Raji (cell line): Measurements from ENCODE around the gene RELB.

ENCODE experiments used
- POLR2A ChIP-seq: IDR thresholded peaks from 2 replicates; pipeline ENCODE4 v1.6.1; 2011; ENCODE audit warnings: low read depth, low read length, control low read depth; ENCODE audit not compliant: insufficient read depth

RELB gene

GRCh38 chr19:44975444-44975843, 25.8 kb upstream of the RELB start:
- no peak for TF ChIP-seq POLR2A

GRCh38 chr19:44984005-44984404, 17.3 kb upstream of the RELB start:
- no peak for TF ChIP-seq POLR2A

GRCh38 chr19:44985445-44985844, 15.8 kb upstream of the RELB start:
- no peak for TF ChIP-seq POLR2A

GRCh38 chr19:44986389-44986788, 14.9 kb upstream of the RELB start:
- TF ChIP-seq POLR2A: no peak

GRCh38 chr19:44987148-44987675, 14.1 kb upstream of the RELB start:
- no peak for TF ChIP-seq POLR2A

- no peak for TF ChIP-seq POLR2A
Measured at GRCh38 chr19:44988273-44988672, 13.0 kb upstream of the RELB start.

GRCh38 chr19:44988896-44989556, 12.2 kb upstream of the RELB start:
- no peak for TF ChIP-seq POLR2A

- TF ChIP-seq POLR2A: no peak
Measured at GRCh38 chr19:44990459-44990858, 10.8 kb upstream of the RELB start.

GRCh38 chr19:44990966-44991365, 10.3 kb upstream of the RELB start:
- no peak for TF ChIP-seq POLR2A

GRCh38 chr19:44992336-44993163, 8.7 kb upstream of the RELB start:
- TF ChIP-seq POLR2A: no peak

GRCh38 chr19:44993526-44993925, 7.7 kb upstream of the RELB start:
- no peak for TF ChIP-seq POLR2A

- TF ChIP-seq POLR2A: no peak
Measured at GRCh38 chr19:44993926-44994537, 7.2 kb upstream of the RELB start.

GRCh38 chr19:44998025-44998424, 3.2 kb upstream of the RELB start:
- TF ChIP-seq POLR2A: no peak

- peak; percentile 23; the same call in 1 of the 2 replicates for TF ChIP-seq POLR2A
Measured at GRCh38 chr19:44999131-44999925, 1.9 kb upstream of the RELB start.

GRCh38 chr19:45003485-45003884, 2.2 kb downstream of the RELB start:
- TF ChIP-seq POLR2A: no peak

- TF ChIP-seq POLR2A: no peak
Measured at GRCh38 chr19:45005787-45006186, 4.5 kb downstream of the RELB start.

- TF ChIP-seq POLR2A: no peak
Measured at GRCh38 chr19:45008552-45008951, 7.3 kb downstream of the RELB start.
